Adrenal gland (tissue), 5 donors: ENCODE data around the gene PRKCA.

ENCODE experiments used
- POLR2A ChIP-seq, 2 donors: fragments of 450-650 bp; IDR thresholded peaks; one replicate each; pipeline ENCODE4 v1.6.1; 2017; ENCODE audit warnings: antibody characterized with exemption in 2 of 2, mild to moderate bottlenecking in 2 of 2, moderate library complexity in 1 of 2
- TF ChIP-seq, protein P1 (sequence below), 6 experiments: fragments of 450-650 bp in 4 of 6; fragments of 200-600 bp in 2 of 6; sonication (generic) in 1 of 6; IDR thresholded peaks; 1 replicate in 5 of 6; 2 replicates in 1 of 6; pipeline versions ENCODE4 v1.5.1 to v1.8.0; 2016 to 2021; ENCODE audit warnings: antibody characterized with exemption in 6 of 6, mild to moderate bottlenecking in 2 of 6, moderate library complexity in 1 of 6
- donor health status: DM: no; HTN: no; CAD: no.

DNA sequence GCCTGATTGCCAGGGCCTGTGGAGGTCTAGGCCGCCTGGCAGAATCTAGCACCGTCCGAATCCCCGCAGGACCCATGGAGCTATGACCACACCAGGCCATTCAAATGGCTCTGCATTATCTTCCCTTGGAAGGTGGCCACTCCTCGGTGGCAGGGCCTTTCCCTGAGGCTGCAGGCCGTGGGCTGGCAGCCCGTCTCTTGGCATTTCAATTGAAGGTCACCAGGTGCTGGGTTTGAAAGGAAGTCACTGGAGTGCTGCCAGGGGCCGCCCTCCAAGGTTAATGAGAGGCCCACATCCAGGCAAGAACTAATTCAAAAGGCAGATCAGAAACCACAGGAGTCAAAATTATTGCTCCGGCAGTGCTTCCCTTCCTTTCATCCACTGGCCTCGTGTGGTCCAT is 504.8 kb downstream of the PRKCA start:
- TF ChIP-seq, protein P1, sequence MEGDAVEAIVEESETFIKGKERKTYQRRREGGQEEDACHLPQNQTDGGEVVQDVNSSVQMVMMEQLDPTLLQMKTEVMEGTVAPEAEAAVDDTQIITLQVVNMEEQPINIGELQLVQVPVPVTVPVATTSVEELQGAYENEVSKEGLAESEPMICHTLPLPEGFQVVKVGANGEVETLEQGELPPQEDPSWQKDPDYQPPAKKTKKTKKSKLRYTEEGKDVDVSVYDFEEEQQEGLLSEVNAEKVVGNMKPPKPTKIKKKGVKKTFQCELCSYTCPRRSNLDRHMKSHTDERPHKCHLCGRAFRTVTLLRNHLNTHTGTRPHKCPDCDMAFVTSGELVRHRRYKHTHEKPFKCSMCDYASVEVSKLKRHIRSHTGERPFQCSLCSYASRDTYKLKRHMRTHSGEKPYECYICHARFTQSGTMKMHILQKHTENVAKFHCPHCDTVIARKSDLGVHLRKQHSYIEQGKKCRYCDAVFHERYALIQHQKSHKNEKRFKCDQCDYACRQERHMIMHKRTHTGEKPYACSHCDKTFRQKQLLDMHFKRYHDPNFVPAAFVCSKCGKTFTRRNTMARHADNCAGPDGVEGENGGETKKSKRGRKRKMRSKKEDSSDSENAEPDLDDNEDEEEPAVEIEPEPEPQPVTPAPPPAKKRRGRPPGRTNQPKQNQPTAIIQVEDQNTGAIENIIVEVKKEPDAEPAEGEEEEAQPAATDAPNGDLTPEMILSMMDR (IDR thresholded peaks at IDR 0.05), result no peak
- no peak for TF ChIP-seq POLR2A (IDR thresholded peaks at IDR 0.05)
